A673 (cell line): Measurements from ENCODE around the gene C9orf153. TPM values are rescaled to one million over a fixed set of nuclear protein-coding genes. Genes with fewer than 3 reads are reported as not detected.
"Not testable (repeated sequence)": the region's sequence is repeated elsewhere in the genome, so short reads cannot be mapped to it uniquely, and the experiment has no call there.

ENCODE experiments used
- BruUV-seq: library from RNA; stranded (reverse); fragments of 400-500 nt; replicated peaks from 2 replicates; lab custom pipeline; 2021; lab: Mats Ljungman, UMichigan
- CTCF ChIA-PET: fragments of 300-600 bp; sonication (Branson Sonifier 250); formaldehyde crosslinking; loops from one replicate; lab custom pipeline; 2022; ENCODE audit warnings: antibody characterized with exemption; lab: Charles Lee
- POLR2A ChIA-PET: fragments of 300-600 bp; sonication (Branson Sonifier 250); formaldehyde crosslinking; loops from one replicate; lab custom pipeline; 2022; ENCODE audit warnings: antibody characterized with exemption; ENCODE audit not compliant: low non-redundant PET; lab: Charles Lee
- DNase-seq: peaks from one replicate; pipeline ENCODE4 v3.0.0-alpha.2; 2015; ENCODE audit warnings: low spot score
- H3K27ac ChIP-seq: fragments of 200-600 bp; sonication (generic); 2 replicates; pipeline ENCODE4 v1.5.1; 2016; ENCODE audit warnings: mixed run types, low read depth, mild to moderate bottlenecking, mixed read lengths, antibody characterized with exemption, low read length; ENCODE audit not compliant: poor library complexity, severe bottlenecking
- H3K27me3 ChIP-seq: fragments of 200-600 bp; sonication (generic); replicated peaks from 2 replicates; pipeline ENCODE4 v1.6.1; 2017; ENCODE audit warnings: mixed run types, low read depth, mild to moderate bottlenecking, mixed read lengths, antibody characterized with exemption, low read length; ENCODE audit not compliant: insufficient read depth, poor library complexity
- H3K36me3 ChIP-seq: fragments of 200-600 bp; sonication (generic); 2 replicates; pipeline ENCODE4 v1.6.1; 2016; ENCODE audit warnings: mixed run types, mild to moderate bottlenecking, mixed read lengths, antibody characterized with exemption, low read length; ENCODE audit not compliant: insufficient read depth, poor library complexity, severe bottlenecking
- H3K4me1 ChIP-seq: fragments of 200-600 bp; sonication (generic); 2 replicates; pipeline ENCODE4 v1.6.1; 2017; ENCODE audit warnings: mixed run types, mild to moderate bottlenecking, mixed read lengths, antibody characterized with exemption, low read length; ENCODE audit not compliant: insufficient read depth, poor library complexity, severe bottlenecking
- H3K4me3 ChIP-seq: fragments of 200-600 bp; sonication (generic); 2 replicates; pipeline ENCODE4 v1.5.1; 2016; ENCODE audit warnings: low read depth, mixed run types, mild to moderate bottlenecking, mixed read lengths, low read length; ENCODE audit not compliant: poor library complexity, severe bottlenecking
- H3K9me3 ChIP-seq: fragments of 200-600 bp; sonication (generic); 2 replicates; pipeline ENCODE4 v1.6.1; 2016; ENCODE audit warnings: mixed run types, low read depth, mild to moderate bottlenecking, mixed read lengths, antibody characterized with exemption, low read length; ENCODE audit not compliant: poor library complexity, severe bottlenecking
- CTCF ChIP-seq: fragments of 300-800, 200-600 bp; sonication (generic); conservative IDR thresholded peaks from 2 replicates; pipeline ENCODE4 v1.5.1; 2017; ENCODE audit warnings: low read depth, mild to moderate bottlenecking, antibody characterized with exemption, low read length, moderate library complexity, mixed read lengths
- EZH2 ChIP-seq: fragments of 200-600 bp; sonication (generic); IDR thresholded peaks from 2 replicates; pipeline ENCODE4 v1.6.1; 2017; ENCODE audit warnings: borderline replicate concordance, low read depth, mild to moderate bottlenecking, mixed read lengths, antibody characterized with exemption, low read length; ENCODE audit not compliant: poor library complexity, severe bottlenecking
- intact Hi-C: fragments of 100-400 bp; cut with micrococcal nuclease; formaldehyde crosslinking; loops from one replicate; pipeline ENCODE4 v1.10.0; 2022; ENCODE audit not compliant: unreplicated experiment
- total RNA-seq: library from RNA; stranded (reverse); gene quantifications from 2 replicates; pipeline ENCODE4 v1.2.3, GENCODE V29; 2021

The C9orf153 gene
- total RNA-seq, 1 experiment from 2014 or later: 0.56 TPM

GRCh38 chr9:86193088-86193487 is 66.4 kb downstream of the C9orf153 start:
- CTCF ChIA-PET: no interaction called here
- H3K27me3 ChIP-seq: no peaks in the 10 kb centered on the region
- H3K4me3 ChIP-seq: no peak overlapping the region
- H3K4me1 ChIP-seq: no peaks in the 10 kb centered on the region
- H3K9me3 ChIP-seq: no peaks in the 10 kb centered on the region
- intact Hi-C loops: no loop called here
- TF ChIP-seq CTCF (no peak), EZH2 (no peak)
- H3K27ac ChIP-seq: no peak overlapping the region
- H3K36me3 ChIP-seq: no peaks in the 10 kb centered on the region
- BruUV-seq: no TSS peak
- POLR2A ChIA-PET: no interaction called here
- no peak for DNase-seq

- H3K9me3 ChIP-seq, H3K4me3 ChIP-seq, H3K4me1 ChIP-seq, H3K27ac ChIP-seq, H3K36me3 ChIP-seq, DNase-seq, CTCF ChIA-PET, H3K27me3 ChIP-seq, POLR2A ChIA-PET, intact Hi-C loops, BruUV-seq: not testable (repeated sequence)
These were observed 68.8 kb downstream of the C9orf153 start for GRCh38 chr9:86190700-86191099.

GRCh38 chr9:86187121-86187520 is 72.3 kb downstream of the C9orf153 start:
- Histone ChIP-seq H3K9me3 (no peaks in the 10 kb centered on the region), H3K4me1 (no peaks in the 10 kb centered on the region), H3K27ac (no peak overlapping the region), H3K27me3 (no peaks in the 10 kb centered on the region), H3K36me3 (no peaks in the 10 kb centered on the region), H3K4me3 (no peak overlapping the region)
- intact Hi-C loops: no loop called here
- POLR2A ChIA-PET: no interaction called here
- no peak for DNase-seq
- CTCF ChIA-PET: no interaction called here
- BruUV-seq: no TSS peak
- 0 out of 2 replicates have a peak, but pooled peaks have one; percentile 13 for TF ChIP-seq CTCF
- no peak for TF ChIP-seq EZH2

- H3K9me3 ChIP-seq: no peaks in the 10 kb centered on the region
- intact Hi-C loops: no loop called here
- no peaks in the 10 kb centered on the region for H3K27me3 ChIP-seq
- POLR2A ChIA-PET: no interaction called here
- CTCF ChIA-PET: no interaction called here
- no peaks in the 10 kb centered on the region for H3K4me1 ChIP-seq
- no TSS peak for BruUV-seq
- H3K27ac ChIP-seq: no peak overlapping the region
- H3K4me3 ChIP-seq: no peak overlapping the region
- H3K36me3 ChIP-seq: no peaks in the 10 kb centered on the region
- DNase-seq: no peak
- TF ChIP-seq EZH2 (no peak), CTCF (no peak)
These were observed 72.8 kb downstream of the C9orf153 start for GRCh38 chr9:86186696-86187095.
